ENCODE results near the gene ADCY7. TPM values are rescaled to one million over a fixed set of nuclear protein-coding genes. Genes with fewer than 3 reads are reported as not detected.

ADCY7 gene
- total RNA-seq, 1 experiment from 2014 or later = 34.2 TPM

- no TSS peak for BruUV-seq (replicated peaks)
- Histone ChIP-seq H3K4me2 (ENCODE audit: low read length) (no peak overlapping the region), H2AFZ (ENCODE audit: low read depth, low read length, poor library complexity, severe bottlenecking) (no peak overlapping the region), H3K4me3 (replicated peaks in 1 of 2; ENCODE audit: low read depth in 1 of 2, low read length in 2 of 2) (no peak overlapping the region), H3K9me3 (ENCODE audit: control insufficient read depth in 1 of 2, insufficient read depth in 1 of 2, low read depth in 1 of 2, low read length in 2 of 2) (no peaks in the 10 kb centered on the region), H3K27me3 (ENCODE audit: insufficient read depth, low read length) (no peaks in the 10 kb centered on the region), H3K36me3 (ENCODE audit: control insufficient read depth in 1 of 2, insufficient read depth in 2 of 2, low read length in 2 of 2) (no peaks in the 10 kb centered on the region), H3K9me2 (ENCODE audit: insufficient read depth) (no peaks in the 10 kb centered on the region), H3K4me1 (ENCODE audit: control insufficient read depth in 1 of 2, insufficient read depth in 2 of 2, low read length in 2 of 2) (peaks cover 26 to 34% of the 10 kb centered on the region in 2 experiments), H4K20me1 (ENCODE audit: insufficient read depth) (no peaks in the 10 kb centered on the region), H3K27ac (ENCODE audit: low read depth, low read length) (no peak overlapping the region), H3K79me2 (ENCODE audit: insufficient read depth, low read length) (no peaks in the 10 kb centered on the region), H3K9ac (ENCODE audit: low read length) (no peak overlapping the region)
- ChIA-PET CTCF (no interaction called here), POLR2A (no interaction called here), RAD21 (ENCODE audit: low non-redundant PET in 1 of 2, low total read pairs in 2 of 2, uncharacterized antibody in 2 of 2, unreplicated experiment in 2 of 2) (no interaction called here)
- ATAC-seq = no peak
- intact Hi-C loops (cut with micrococcal nuclease) = no loop called here
- TF ChIP-seq SP1 (IDR thresholded peaks at IDR 0.05; ENCODE audit: low read depth) (no peak), EZH2phosphoT487 (IDR thresholded peaks at IDR 0.05; ENCODE audit: borderline replicate concordance) (no peak), CEBPB (IDR thresholded peaks at IDR 0.05; ENCODE audit: low read depth) (no peak), RAD21 (IDR thresholded peaks at IDR 0.05; ENCODE audit: low read depth) (no peak), POLR2AphosphoS5 (IDR thresholded peaks at IDR 0.05; ENCODE audit: low read depth, low read length) (no peak), YY1 (IDR thresholded peaks at IDR 0.05; ENCODE audit: extremely low read depth, insufficient replicate concordance, low read depth, low read length) (no peak)
- TF ChIP-seq, protein P1, sequence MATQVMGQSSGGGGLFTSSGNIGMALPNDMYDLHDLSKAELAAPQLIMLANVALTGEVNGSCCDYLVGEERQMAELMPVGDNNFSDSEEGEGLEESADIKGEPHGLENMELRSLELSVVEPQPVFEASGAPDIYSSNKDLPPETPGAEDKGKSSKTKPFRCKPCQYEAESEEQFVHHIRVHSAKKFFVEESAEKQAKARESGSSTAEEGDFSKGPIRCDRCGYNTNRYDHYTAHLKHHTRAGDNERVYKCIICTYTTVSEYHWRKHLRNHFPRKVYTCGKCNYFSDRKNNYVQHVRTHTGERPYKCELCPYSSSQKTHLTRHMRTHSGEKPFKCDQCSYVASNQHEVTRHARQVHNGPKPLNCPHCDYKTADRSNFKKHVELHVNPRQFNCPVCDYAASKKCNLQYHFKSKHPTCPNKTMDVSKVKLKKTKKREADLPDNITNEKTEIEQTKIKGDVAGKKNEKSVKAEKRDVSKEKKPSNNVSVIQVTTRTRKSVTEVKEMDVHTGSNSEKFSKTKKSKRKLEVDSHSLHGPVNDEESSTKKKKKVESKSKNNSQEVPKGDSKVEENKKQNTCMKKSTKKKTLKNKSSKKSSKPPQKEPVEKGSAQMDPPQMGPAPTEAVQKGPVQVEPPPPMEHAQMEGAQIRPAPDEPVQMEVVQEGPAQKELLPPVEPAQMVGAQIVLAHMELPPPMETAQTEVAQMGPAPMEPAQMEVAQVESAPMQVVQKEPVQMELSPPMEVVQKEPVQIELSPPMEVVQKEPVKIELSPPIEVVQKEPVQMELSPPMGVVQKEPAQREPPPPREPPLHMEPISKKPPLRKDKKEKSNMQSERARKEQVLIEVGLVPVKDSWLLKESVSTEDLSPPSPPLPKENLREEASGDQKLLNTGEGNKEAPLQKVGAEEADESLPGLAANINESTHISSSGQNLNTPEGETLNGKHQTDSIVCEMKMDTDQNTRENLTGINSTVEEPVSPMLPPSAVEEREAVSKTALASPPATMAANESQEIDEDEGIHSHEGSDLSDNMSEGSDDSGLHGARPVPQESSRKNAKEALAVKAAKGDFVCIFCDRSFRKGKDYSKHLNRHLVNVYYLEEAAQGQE (IDR thresholded peaks at IDR 0.05; ENCODE audit: low read depth) = no peak
- no peak for DNase-seq (ENCODE audit: low read depth, low spot score)
Observed at GRCh38 chr16:50261160-50261706, 5.1 kb upstream of the ADCY7 start.
